GM23338 (cell line): ENCODE data around the gene HIVEP2.

Source experiments
- CREB1 ChIP-seq: fragments of 250-450 bp; sonication (Bioruptor Pico); IDR thresholded peaks from 2 replicates; pipeline ENCODE4 v1.5.0; 2020; ENCODE audit warnings: low read depth, mild to moderate bottlenecking, moderate library complexity
- CTCF ChIP-seq, 2 experiments: fragments of 200-600 bp in 1 of 2; sonication (generic) in 1 of 2; conservative IDR thresholded peaks; 2 replicates each; pipeline versions ENCODE4 v1.5.1 to v1.6.1; 2016 to 2017; ENCODE audit warnings: antibody characterized with exemption in 2 of 2, low read depth in 2 of 2, mild to moderate bottlenecking in 2 of 2, moderate library complexity in 1 of 2
- EZH2 ChIP-seq: fragments of 200-600 bp; sonication (generic); IDR thresholded peaks from one replicate; pipeline ENCODE4 v1.8.0; 2017; ENCODE audit warnings: antibody characterized with exemption, mild to moderate bottlenecking, low read depth; ENCODE audit not compliant: unreplicated experiment
- EZH2phosphoT487 ChIP-seq: fragments of 200-600 bp; sonication (generic); IDR thresholded peaks from one replicate; pipeline ENCODE4 v1.8.1; 2018; ENCODE audit warnings: antibody characterized with exemption; ENCODE audit not compliant: unreplicated experiment
- JUNB ChIP-seq: IDR thresholded peaks from one replicate; pipeline ENCODE4 v1.6.1; 2016; ENCODE audit warnings: antibody characterized with exemption; ENCODE audit not compliant: unreplicated experiment
- NANOG ChIP-seq: IDR thresholded peaks from 2 replicates; pipeline ENCODE4 v1.6.1; 2016; ENCODE audit warnings: antibody characterized with exemption, borderline replicate concordance
- POLR2AphosphoS5 ChIP-seq: IDR thresholded peaks from 2 replicates; pipeline ENCODE4 v1.6.1; 2016; ENCODE audit warnings: antibody characterized with exemption, low read depth
- REST ChIP-seq: IDR thresholded peaks from one replicate; pipeline ENCODE4 v1.6.1; 2018; ENCODE audit warnings: antibody characterized with exemption; ENCODE audit not compliant: unreplicated experiment
- STAT1 ChIP-seq: IDR thresholded peaks from one replicate; pipeline ENCODE4 v1.6.1; 2016; ENCODE audit warnings: antibody characterized with exemption; ENCODE audit not compliant: unreplicated experiment
- ZNF114 ChIP-seq: fragments of 250-450 bp; sonication (Bioruptor Pico); IDR thresholded peaks from 2 replicates; pipeline ENCODE4 v1.5.0; 2020; ENCODE audit warnings: mild to moderate bottlenecking, moderate library complexity
- ZNF331 ChIP-seq: fragments of 250-450 bp; sonication (Bioruptor Pico); IDR thresholded peaks from 2 replicates; pipeline ENCODE4 v1.5.0; 2020; ENCODE audit warnings: low read depth, mild to moderate bottlenecking, moderate library complexity
- ZNF462 ChIP-seq: fragments of 250-450 bp; sonication (Bioruptor Pico); IDR thresholded peaks from 2 replicates; pipeline ENCODE4 v1.5.0; 2020; ENCODE audit warnings: mild to moderate bottlenecking, moderate library complexity
- TF ChIP-seq, protein P1 (sequence below): IDR thresholded peaks from 2 replicates; pipeline ENCODE4 v1.6.1; 2016; ENCODE audit warnings: antibody characterized with exemption

GRCh38 chr6:142756215-142756630, 188.8 kb downstream of the HIVEP2 start:
- TF ChIP-seq EZH2, result no peak
- peak in 1 of 2 experiments; percentile 35; a peak in 2 of 4 replicates for TF ChIP-seq CTCF (conservative IDR thresholded peaks at IDR 0.05; ENCODE audit: low read depth in 2 of 2)
- TF ChIP-seq POLR2AphosphoS5, result no peak
- TF ChIP-seq REST, result no peak
- TF ChIP-seq EZH2phosphoT487, result no peak
- TF ChIP-seq ZNF462, result peak; percentile 42; the same call in 1 of the 2 replicates
- no peak for TF ChIP-seq CREB1
- TF ChIP-seq STAT1, result no peak
- TF ChIP-seq ZNF331 (CRISPR knock-in tag), result no peak
- TF ChIP-seq JUNB, result no peak
- TF ChIP-seq, protein P1, sequence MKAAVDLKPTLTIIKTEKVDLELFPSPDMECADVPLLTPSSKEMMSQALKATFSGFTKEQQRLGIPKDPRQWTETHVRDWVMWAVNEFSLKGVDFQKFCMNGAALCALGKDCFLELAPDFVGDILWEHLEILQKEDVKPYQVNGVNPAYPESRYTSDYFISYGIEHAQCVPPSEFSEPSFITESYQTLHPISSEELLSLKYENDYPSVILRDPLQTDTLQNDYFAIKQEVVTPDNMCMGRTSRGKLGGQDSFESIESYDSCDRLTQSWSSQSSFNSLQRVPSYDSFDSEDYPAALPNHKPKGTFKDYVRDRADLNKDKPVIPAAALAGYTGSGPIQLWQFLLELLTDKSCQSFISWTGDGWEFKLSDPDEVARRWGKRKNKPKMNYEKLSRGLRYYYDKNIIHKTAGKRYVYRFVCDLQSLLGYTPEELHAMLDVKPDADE, result no peak
- TF ChIP-seq ZNF114 (CRISPR knock-in tag), result no peak
- TF ChIP-seq NANOG, result no peak
